Panc1 (cell line): ENCODE measurements around the gene PEX19. TPM values are rescaled to one million over a fixed set of nuclear protein-coding genes. Genes with fewer than 3 reads are reported as not detected.

Experiments used
- ATAC-seq: fragments of 200-7000 bp; cut with Tn5 transposase; 2 replicates; pipeline ENCODE4 v1.9.1; 2020; ENCODE audit warnings: mild to moderate bottlenecking, moderate library complexity
- BruUV-seq: library from RNA; stranded (reverse); fragments of 400-500 nt; replicated peaks from 2 replicates; lab custom pipeline; 2021; lab: Mats Ljungman, UMichigan
- CTCF ChIA-PET: fragments of 300-600 bp; sonication (Branson Sonifier 250); formaldehyde crosslinking; loops from one replicate; lab custom pipeline; 2022; ENCODE audit warnings: antibody characterized with exemption; lab: Charles Lee
- POLR2A ChIA-PET: fragments of 300-600 bp; sonication (Branson Sonifier 250); formaldehyde crosslinking; loops from one replicate; lab custom pipeline; 2022; ENCODE audit warnings: antibody characterized with exemption; lab: Charles Lee
- DNase-seq: peaks from one replicate; pipeline ENCODE4 v3.0.0-alpha.2; 2010; ENCODE audit warnings: low read depth, low spot score
- H3K27ac ChIP-seq: 2 replicates; pipeline ENCODE4 v1.5.1; 2011; ENCODE audit warnings: mild to moderate bottlenecking, low read length, inconsistent platforms
- H3K27me3 ChIP-seq: fragments of 200-500 bp; sonication (Bioruptor generic); 2 replicates; pipeline ENCODE4 v1.6.0; 2014; ENCODE audit warnings: low read length, inconsistent platforms; ENCODE audit not compliant: control insufficient read depth, insufficient read depth
- H3K36me3 ChIP-seq: fragments of 200-500 bp; sonication (Bioruptor generic); 2 replicates; pipeline ENCODE4 v1.5.1; 2014; ENCODE audit warnings: inconsistent platforms, mild to moderate bottlenecking, low read length, moderate library complexity; ENCODE audit not compliant: control insufficient read depth, insufficient read depth
- H3K4me1 ChIP-seq: 2 replicates; pipeline ENCODE4 v1.5.1; 2011; ENCODE audit warnings: inconsistent platforms, mild to moderate bottlenecking, low read length, moderate library complexity; ENCODE audit not compliant: control insufficient read depth, insufficient read depth
- H3K4me3 ChIP-seq, 2 experiments: 2 replicates each; pipeline ENCODE4 v1.5.1; 2011 to 2012; ENCODE audit warnings: low read depth in 2 of 2, low read length in 2 of 2, mild to moderate bottlenecking in 2 of 2, inconsistent platforms in 1 of 2, moderate library complexity in 1 of 2
- H3K9me3 ChIP-seq: fragments of 200-500 bp; sonication (Bioruptor generic); 2 replicates; pipeline ENCODE4 v1.5.1; 2014; ENCODE audit warnings: low read depth, mild to moderate bottlenecking, inconsistent platforms, low read length, moderate library complexity; ENCODE audit not compliant: control insufficient read depth, insufficient read depth
- POLR2AphosphoS5 ChIP-seq: IDR thresholded peaks from 2 replicates; pipeline ENCODE4 v1.6.1; 2012; ENCODE audit warnings: mild to moderate bottlenecking, low read depth, low read length, moderate library complexity
- REST ChIP-seq, 2 experiments: IDR thresholded peaks; 2 replicates each; pipeline ENCODE4 v1.6.1; 2011 to 2012; ENCODE audit warnings: low read depth in 2 of 2, control low read depth in 1 of 2, low read length in 1 of 2, mild to moderate bottlenecking in 1 of 2, moderate library complexity in 1 of 2; ENCODE audit not compliant: insufficient read depth in 1 of 2
- SIN3A ChIP-seq: IDR thresholded peaks from 2 replicates; pipeline ENCODE4 v1.6.1; 2012; ENCODE audit warnings: low read depth, mild to moderate bottlenecking, low read length, moderate library complexity, borderline replicate concordance; ENCODE audit not compliant: insufficient read depth
- TCF7L2 ChIP-seq: IDR thresholded peaks from 2 replicates; pipeline ENCODE4 v1.6.1; 2011; ENCODE audit warnings: mild to moderate bottlenecking, low read depth, low read length, inconsistent platforms
- in situ Hi-C: cut with HindIII; loops from 2 replicates; pipeline ENCODE4 v1.10.0; 2016; ENCODE audit warnings: low sequenced_read_pairs, low pct_unique_long_range_greater_than_20kb
- intact Hi-C: fragments of 100-400 bp; cut with micrococcal nuclease; formaldehyde crosslinking; loops from one replicate; pipeline ENCODE4 v1.10.0; 2022; ENCODE audit not compliant: unreplicated experiment
- total RNA-seq: library from RNA; stranded (reverse); gene quantifications from one replicate; pipeline ENCODE4 v1.2.1, GENCODE V29; 2021; ENCODE audit not compliant: unreplicated experiment
- TF ChIP-seq, protein P1 (sequence below): fragments of 450-650 bp; IDR thresholded peaks from 2 replicates; pipeline ENCODE4 v1.5.1; 2017; ENCODE audit warnings: mild to moderate bottlenecking

The PEX19 gene
- total RNA-seq, 1 experiment from 2014 or later, result 55.1 TPM

DNA sequence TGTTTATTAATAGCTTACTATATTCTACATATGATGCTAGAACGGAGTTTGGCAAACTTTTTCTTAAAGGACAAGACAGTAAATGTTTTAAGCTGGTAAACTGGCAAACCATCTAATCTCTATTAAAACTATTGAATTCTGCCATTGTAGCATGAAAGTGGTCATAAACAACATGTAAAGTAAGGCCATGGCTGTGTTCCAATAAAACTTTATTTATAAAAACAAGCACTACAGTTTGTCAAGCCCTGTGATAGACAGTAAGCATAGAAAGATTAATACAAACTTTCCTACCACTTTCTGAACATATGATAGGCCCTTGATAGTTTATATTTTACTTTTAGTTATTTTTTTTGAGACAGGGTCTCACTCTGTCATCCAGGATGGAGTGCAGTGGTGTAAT lies 57.4 kb downstream of the PEX19 start:
- TF ChIP-seq TCF7L2, result no peak
- TF ChIP-seq, protein P1, sequence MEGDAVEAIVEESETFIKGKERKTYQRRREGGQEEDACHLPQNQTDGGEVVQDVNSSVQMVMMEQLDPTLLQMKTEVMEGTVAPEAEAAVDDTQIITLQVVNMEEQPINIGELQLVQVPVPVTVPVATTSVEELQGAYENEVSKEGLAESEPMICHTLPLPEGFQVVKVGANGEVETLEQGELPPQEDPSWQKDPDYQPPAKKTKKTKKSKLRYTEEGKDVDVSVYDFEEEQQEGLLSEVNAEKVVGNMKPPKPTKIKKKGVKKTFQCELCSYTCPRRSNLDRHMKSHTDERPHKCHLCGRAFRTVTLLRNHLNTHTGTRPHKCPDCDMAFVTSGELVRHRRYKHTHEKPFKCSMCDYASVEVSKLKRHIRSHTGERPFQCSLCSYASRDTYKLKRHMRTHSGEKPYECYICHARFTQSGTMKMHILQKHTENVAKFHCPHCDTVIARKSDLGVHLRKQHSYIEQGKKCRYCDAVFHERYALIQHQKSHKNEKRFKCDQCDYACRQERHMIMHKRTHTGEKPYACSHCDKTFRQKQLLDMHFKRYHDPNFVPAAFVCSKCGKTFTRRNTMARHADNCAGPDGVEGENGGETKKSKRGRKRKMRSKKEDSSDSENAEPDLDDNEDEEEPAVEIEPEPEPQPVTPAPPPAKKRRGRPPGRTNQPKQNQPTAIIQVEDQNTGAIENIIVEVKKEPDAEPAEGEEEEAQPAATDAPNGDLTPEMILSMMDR, result no peak
- no peak for TF ChIP-seq REST (IDR thresholded peaks at IDR 0.05; ENCODE audit: insufficient read depth in 1 of 2, low read depth in 2 of 2, low read length in 1 of 2)
- no peak for TF ChIP-seq POLR2AphosphoS5
- no peak for TF ChIP-seq SIN3A
- POLR2A ChIA-PET, result interaction anchor here (0.7 kb wide), 1 partner anchor 124 kb away, joined by 4 read pairs; no protein-coding TSS in a partner anchor
- Histone ChIP-seq H3K36me3 (peaks cover 43% of the 10 kb centered on the region), H3K4me3 (no peak overlapping the region), H3K9me3 (no peaks in the 10 kb centered on the region), H3K4me1 (no peaks in the 10 kb centered on the region), H3K27me3 (no peaks in the 10 kb centered on the region), H3K27ac (no peak overlapping the region)
- no peak for DNase-seq
- BruUV-seq, result no TSS peak
- intact Hi-C loops (loop anchor here (10.0 kb wide), 1 partner anchor 1967 kb away; no protein-coding TSS in a partner anchor), in situ Hi-C loops (no loop called here)
- CTCF ChIA-PET, result no interaction called here
- no peak for ATAC-seq

GRCh38 chr1:160227034-160227433 lies 57.9 kb downstream of the PEX19 start:
- ChIA-PET POLR2A (no interaction called here), CTCF (no interaction called here)
- ATAC-seq, result no peak

More at GRCh38 chr1:160227034-160227433, 57.9 kb downstream of the PEX19 start:
- BruUV-seq, result no TSS peak
- Histone ChIP-seq H3K9me3 (no peaks in the 10 kb centered on the region), H3K36me3 (peaks cover 45% of the 10 kb centered on the region), H3K4me1 (no peaks in the 10 kb centered on the region), H3K4me3 (no peak overlapping the region), H3K27me3 (no peaks in the 10 kb centered on the region), H3K27ac (no peak overlapping the region)
- TF ChIP-seq TCF7L2 (no peak), POLR2AphosphoS5 (no peak), REST (IDR thresholded peaks at IDR 0.05; ENCODE audit: insufficient read depth in 1 of 2, low read depth in 2 of 2, low read length in 1 of 2) (no peak), SIN3A (no peak)
- TF ChIP-seq, protein P1, result no peak
- in situ Hi-C loops (no loop called here), intact Hi-C loops (loop anchor here (10.0 kb wide), 1 partner anchor 1968 kb away; no protein-coding TSS in a partner anchor)
- DNase-seq, result no peak
